ENCODE data around the gene PSMB4. TPM values are rescaled to one million over a fixed set of nuclear protein-coding genes. Genes with fewer than 3 reads are reported as not detected.
"Not testable (repeated sequence)": the region's sequence is repeated elsewhere in the genome, so short reads cannot be mapped to it uniquely, and the experiment has no call there.

The PSMB4 gene
- polyA plus RNA-seq, 1 donor, result 237 TPM

DNA sequence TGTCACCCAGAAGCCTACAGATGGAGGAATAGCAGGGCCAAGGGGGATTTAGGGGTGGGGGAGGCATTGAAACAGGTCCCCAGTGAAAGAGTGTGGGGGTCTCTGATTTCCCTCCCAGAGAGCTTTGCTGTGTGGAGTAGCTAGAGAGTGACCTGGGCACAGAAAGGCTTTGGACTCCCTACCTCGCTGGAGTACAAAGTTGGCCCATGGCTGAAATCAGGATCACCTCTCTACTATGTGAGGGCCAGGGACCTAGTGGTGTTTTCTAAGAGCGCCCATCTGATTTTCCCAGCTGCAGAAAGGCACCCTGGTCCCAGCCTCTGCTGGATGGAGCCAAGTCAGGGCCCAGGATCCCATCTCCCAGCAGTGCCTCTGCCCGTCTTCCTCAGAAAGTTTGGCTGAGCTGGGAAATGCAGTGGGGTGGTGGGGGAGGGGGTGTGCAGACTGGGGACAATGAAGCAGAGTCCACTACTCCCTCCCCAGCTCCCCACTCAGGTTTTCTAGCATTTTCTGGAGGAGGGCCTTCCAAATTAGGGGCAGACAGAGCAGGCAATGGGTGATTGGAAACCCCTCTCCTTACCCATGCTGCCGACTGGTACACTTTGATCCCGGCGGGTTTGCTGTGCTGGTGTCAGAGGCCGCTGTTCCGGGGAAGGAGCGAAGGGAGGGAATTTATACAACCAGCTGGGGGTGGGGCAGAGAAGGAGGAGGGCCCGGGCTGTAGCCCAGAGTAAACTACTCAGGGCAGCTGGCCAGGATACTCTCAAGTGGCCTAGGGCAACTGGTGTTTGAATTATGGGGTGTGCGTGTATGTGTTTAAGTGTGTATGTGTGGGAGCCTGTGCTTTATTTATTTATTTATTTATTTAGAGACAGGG is 27.1 kb upstream of the PSMB4 start, which contains the start of gene SELENBP1:
Gene SELENBP1, minus strand, starts transcription at position 648 of the 877 bp plus-strand sequence. Its CDS starts 64 bp downstream, at position 584.
- peak; percentile 72 for DNase-seq

GRCh38 chr1:151373196-151373595 is 26.2 kb upstream of the PSMB4 start:
- DNase-seq, result no peak

DNA sequence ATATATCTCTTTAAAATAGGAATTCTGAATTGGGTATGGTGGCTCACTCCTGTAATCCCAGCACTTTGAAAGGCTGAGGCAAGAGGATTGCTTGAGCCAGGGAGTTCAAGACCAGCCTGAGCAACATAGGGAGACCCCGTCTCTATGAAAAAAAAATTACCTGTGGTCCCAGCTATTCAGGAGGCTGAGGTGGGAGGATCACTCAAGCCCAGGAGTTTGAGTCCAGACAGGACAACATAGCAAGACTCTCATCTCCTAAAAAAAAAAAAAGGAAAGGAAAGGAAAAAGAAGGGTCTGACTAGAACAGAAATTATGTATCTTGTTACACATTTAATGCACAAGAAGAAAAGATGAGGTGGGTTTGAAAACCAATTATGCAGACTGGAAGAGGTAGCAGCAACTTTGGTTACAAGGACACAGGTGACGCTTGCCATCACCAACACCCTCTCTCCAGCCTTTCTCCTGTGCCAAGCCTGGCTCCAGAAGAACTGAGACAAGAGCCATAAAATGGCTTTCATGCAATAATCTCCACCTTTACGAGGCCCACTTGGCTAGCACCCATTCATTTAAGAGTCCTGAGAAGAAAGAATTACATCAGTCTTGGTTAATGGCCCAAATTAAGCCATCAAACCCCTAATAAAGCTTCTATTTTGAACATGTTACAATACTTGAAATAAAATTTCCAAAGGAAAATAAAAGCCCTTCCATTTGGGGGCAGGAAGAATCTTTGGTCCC is 22.1 kb upstream of the PSMB4 start:
- DNase-seq, result no peak

- no peak for DNase-seq
Observed at GRCh38 chr1:151384584-151384983, 14.8 kb upstream of the PSMB4 start.

- no peak for DNase-seq
Observed at GRCh38 chr1:151386002-151386401, 13.4 kb upstream of the PSMB4 start.

DNA sequence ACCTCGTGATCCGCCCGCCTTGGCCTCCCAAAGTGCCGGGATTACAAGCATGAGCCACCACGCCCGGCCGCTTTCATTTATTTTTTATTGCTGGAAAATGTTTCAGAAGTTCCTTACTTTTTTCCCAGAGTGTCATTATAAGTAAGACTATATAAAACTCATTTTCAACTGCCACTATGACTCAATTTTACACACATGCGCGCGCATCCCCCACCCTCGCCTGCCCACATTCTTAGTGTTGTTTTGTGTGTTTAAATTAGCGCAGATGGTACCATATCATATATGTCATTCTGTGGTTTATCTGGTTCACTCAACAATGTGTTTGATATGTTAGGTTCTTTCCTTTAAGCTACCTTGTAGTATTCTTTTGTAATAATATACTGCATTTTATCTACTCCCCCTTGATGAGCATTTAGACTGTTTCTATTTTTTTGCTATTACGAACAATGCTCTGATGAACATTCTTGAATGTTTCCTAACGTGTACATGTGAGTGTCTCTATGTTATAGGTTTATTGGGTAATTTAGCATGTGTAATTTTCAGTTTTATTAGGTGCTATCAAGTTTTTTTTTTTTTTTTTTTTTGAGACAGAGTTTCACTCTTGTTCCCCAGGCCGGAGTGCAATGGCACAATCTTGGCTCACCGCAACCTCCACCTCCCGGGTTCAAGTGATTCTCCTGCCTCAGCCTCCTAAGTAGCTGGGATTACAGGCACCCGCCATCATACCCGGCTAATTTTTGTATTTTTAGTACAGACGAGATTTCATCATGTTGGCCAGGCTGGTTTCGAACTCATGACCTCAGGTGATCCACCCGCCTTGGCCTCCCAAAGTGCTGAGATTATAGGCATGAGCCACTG is 8.9 kb upstream of the PSMB4 start:
- DNase-seq, result not testable (repeated sequence)

DNA sequence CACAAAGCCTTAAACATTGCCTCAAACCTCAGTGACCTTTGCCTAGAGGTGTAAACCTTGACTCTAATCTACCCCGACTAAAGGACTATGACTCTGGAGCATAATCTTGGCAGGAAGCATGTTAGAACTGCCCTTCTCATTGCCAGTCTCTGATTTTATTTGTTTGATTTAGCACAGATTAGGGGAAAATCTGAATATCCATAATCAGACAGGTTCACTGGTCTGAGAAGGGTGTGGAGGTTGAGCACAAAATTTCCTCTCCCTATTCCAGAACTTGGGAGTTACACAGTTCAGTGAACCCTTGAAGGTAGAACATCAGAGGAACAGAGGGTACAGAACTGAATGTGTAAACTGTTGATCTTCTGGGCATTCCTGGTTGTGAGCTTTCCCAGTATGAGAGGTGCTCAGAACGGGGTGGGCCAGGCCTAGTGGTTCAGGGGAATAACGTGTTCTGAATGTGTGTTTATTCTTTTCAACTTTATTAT is 8.3 kb upstream of the PSMB4 start:
- no peak for DNase-seq

- no peak for DNase-seq
Observed at GRCh38 chr1:151393583-151393982, 5.8 kb upstream of the PSMB4 start.

DNA sequence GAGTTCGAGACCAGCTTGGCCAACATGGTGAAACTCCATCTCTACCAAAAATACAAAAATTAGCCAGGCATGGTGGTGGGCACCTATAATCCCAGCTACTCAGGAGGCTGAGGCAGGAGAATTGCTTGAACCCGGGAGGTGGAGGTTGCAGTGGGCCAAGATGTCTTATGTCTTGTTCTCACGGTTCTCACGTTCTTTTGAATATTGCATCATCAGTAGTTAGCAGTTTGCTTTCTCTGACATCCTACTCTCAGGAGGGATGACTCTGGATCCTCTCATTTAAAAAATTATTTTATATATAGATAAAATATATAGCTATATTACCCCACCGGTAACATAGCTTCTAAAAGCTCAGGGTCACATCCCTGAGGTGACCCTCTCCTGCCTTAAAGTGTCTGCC is 3.1 kb upstream of the PSMB4 start:
- DNase-seq, result not testable (repeated sequence)

DNA sequence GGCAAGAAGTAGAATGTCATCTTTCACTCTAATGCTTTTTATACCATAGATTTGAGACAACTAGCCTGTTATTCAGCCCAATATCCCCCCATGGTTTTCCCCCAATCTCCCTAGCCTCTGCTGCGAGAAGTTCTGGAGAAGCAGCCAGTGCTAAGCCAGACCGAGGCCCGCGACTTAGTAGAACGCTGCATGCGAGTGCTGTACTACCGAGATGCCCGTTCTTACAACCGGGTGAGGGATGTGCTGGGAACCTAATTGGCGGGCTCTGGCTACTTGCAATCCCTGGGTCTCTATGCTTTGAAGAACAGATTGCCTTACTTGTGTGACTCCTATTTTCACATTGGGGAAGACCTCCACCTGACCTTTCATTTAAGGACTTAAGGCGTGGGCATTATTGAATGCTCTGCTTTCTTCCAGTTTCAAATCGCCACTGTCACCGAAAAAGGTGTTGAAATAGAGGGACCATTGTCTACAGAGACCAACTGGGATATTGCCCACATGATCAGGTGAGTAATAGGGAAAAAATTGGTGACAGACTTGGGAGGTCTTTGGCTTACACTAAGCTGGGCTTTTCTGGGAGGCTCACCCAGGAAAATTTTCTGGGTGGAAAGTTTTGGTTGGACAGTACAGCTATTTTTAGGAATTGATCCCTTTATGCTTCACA is 1.9 kb downstream of the PSMB4 start:
- DNase-seq, result no peak

GRCh38 chr1:151401860-151402259 is 2.5 kb downstream of the PSMB4 start:
- DNase-seq, result no peak

DNA sequence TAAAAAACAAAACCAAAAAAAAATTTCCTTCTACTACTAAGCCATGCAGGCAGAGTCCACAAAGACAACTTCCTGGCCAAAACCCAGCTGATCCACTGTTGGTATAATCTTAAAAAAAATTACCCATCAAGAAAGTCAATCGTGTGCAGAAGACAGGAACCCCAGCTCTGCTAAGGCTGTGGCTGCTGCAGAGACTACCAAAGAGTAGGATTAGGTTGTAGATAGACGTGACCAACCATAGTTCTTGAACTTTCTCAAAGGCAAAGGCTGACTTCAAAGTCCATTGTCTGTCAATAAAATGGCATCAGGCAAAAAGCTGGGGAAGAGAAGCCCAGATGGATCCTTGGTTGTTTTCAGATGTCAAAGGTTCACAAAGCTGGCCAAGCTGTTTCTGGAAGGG is 3.4 kb downstream of the PSMB4 start:
- DNase-seq, result no peak

DNA sequence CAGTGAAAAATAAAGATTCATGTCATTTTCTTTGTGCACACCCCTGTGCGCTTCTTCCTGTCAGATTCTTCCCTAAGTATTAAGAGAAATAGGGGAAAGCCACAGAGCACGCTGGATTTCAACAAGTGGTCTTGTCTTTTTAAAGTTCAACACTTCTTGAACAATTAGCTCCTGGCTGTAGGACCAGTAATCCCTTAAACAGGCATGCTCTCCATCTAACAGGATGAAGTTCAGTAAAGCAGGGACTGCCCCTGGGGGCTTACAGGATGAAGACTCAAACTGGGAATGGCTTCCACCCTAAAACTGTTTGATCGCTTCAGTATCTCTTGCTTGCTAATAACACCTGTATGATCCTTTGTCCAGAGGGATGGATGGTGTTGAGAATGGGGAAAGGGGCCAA is 4.2 kb downstream of the PSMB4 start:
- no peak for DNase-seq

GRCh38 chr1:151405187-151405951 is 6.0 kb downstream of the PSMB4 start:
- no peak for DNase-seq

DNA sequence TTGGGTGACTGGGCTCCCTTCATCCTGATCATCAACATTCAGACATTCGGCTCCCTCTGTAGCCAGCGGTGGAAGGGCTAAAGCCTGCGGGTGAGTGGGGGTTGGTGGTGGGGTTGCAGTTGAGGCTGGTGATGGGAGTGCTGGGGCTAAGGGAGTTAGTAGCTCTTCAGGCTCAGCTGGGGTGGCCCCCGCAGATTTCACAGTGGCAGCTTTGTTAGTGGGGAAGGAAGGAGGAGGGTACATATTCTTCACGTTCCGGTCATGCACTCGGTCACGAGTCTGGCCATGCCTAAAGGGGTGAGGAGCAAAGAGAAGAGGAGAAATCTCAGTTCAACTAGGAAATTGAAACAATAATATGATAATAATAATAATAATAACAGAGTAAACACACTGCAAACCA is 6.8 kb downstream of the PSMB4 start:
- no peak for DNase-seq

DNA sequence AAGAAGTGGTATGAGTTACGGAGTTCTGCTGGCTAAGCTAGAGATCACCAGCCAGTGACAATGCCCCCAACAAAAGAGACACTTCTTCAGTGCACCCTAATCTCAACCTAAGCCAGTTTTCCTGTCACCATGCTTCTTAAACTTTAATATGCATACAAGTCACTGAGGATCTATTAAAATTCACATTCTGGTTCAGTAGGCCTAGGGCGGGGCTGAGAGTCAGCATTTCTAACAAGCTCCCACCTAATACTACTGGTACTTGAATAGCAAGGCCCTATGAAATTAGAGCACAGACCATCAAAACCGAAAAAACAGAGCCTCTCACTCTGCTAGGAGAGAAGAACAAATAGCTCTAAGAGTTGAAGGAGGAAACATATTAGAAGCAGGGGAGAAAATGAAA is 7.9 kb downstream of the PSMB4 start:
- no peak for DNase-seq

DNA sequence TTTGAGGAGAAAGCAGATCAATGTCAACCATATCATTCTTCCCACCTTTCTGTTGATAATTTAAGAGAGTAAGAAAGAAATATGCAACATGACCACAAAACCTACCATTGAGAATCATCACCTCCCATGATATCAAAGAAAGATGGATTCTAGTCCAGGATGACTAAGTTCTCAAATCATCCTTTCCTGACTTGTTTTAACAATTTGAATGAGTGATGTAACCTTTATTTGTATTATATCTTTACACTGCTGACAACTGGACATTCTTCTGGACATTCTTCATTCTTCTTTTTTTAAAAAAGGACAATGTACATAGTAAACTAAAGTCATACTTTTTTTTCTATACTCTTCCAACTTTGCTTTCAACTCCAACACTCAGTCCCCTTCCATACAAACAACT is 9.5 kb downstream of the PSMB4 start:
- no peak for DNase-seq

GRCh38 chr1:151411884-151412283 is 12.5 kb downstream of the PSMB4 start:
- no peak for DNase-seq

DNA sequence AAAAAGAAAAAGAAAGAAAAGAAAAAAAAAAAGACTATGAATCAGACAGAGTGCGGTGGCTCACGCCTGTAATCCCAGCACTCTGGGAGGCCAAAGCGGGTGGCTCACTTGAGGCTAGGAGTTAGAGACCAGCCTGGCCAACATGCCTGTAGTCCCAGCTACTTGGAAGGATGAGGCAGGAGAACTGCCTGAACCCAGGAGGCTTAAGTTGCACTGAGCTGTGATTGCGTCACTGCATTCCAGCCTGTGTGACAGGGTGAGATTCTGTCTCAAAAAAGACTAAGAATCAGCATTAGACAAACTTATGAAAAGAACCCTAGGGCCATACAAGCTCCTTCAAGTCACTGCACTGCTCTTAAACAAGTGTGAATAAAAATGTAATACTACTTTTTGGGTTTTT is 16.9 kb downstream of the PSMB4 start:
- no peak for DNase-seq

- DNase-seq, result no peak
Observed at GRCh38 chr1:151418081-151418480, 18.7 kb downstream of the PSMB4 start.

DNA sequence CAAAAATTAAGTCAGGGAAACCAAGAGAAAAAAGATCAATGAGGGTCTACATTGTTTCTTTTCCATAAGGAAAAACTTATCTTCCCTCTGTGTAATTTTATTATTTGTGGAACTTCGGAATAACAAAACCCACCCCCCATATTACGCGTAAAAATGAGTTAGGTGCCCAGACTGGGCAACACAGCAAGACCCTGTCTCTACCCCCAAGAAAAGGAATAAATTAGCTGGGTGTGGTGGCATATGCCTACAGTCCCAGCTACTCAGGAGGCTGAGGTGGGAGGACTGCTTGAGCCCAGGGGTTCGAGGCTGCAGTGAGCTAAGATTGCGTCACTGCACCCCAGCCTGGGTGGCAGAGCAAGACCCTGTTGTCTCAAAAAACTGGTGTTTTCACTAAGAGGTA is 20.4 kb downstream of the PSMB4 start:
- DNase-seq, result no peak

All from left kidney (tissue), 2 donors.